Heart right ventricle (tissue), 16 donors: ENCODE data around the gene GH1. TPM values are rescaled to one million over a fixed set of nuclear protein-coding genes. Genes with fewer than 3 reads are reported as not detected.
A peak's percentile ranks its signal among the peaks of the same experiment; 100 is the strongest.
"Not testable (repeated sequence)": the region's sequence is repeated elsewhere in the genome, so short reads cannot be mapped to it uniquely, and the experiment has no call there.

Source experiments
- ATAC-seq, 8 donors: fragments of 200-7000 bp; cut with Tn5 transposase; one replicate each; pipeline ENCODE4 v1.9.1; 2020; ENCODE audit warnings: mild to moderate bottlenecking in 8 of 8, moderate library complexity in 8 of 8, moderate number of reproducible peaks in 1 of 8
- DNase-seq, 2 donors: peaks; one replicate each; pipeline ENCODE4 v3.0.0-alpha.2; 2020
- H3K27ac ChIP-seq, 10 donors: fragments of 200-600 bp; sonication (generic) in 2 of 10; one replicate each; pipeline versions ENCODE4 v1.5.0 to v1.8.0; 2020 to 2022; ENCODE audit warnings: mild to moderate bottlenecking in 3 of 10
- H3K27me3 ChIP-seq, 7 donors: fragments of 200-600 bp; one replicate each; pipeline ENCODE4 v1.8.0; 2021 to 2022; ENCODE audit warnings: mild to moderate bottlenecking in 2 of 7
- H3K36me3 ChIP-seq, 9 donors: fragments of 200-600 bp; sonication (generic) in 1 of 9; one replicate each; pipeline versions ENCODE4 v1.5.0 to v1.8.0; 2020 to 2022; ENCODE audit warnings: mild to moderate bottlenecking in 2 of 9
- H3K4me1 ChIP-seq, 9 donors: fragments of 200-600 bp; sonication (generic) in 1 of 9; one replicate each; pipeline versions ENCODE4 v1.5.0 to v1.8.0; 2020 to 2022; ENCODE audit warnings: mild to moderate bottlenecking in 4 of 9
- H3K4me3 ChIP-seq, 10 donors: fragments of 200-600 bp; sonication (generic) in 2 of 10; one replicate each; pipeline versions ENCODE4 v1.5.0 to v1.8.0; 2020 to 2022; ENCODE audit warnings: mild to moderate bottlenecking in 7 of 10, moderate library complexity in 2 of 10
- H3K9me3 ChIP-seq, 11 donors: fragments of 200-600 bp in 10 of 11; sonication (generic) in 2 of 11; one replicate each; pipeline versions ENCODE4 v1.5.0 to v1.8.0; 2013 to 2022; ENCODE audit warnings: mild to moderate bottlenecking in 2 of 11, control low read depth in 1 of 11, moderate library complexity in 1 of 11
- CTCF ChIP-seq, 9 donors: fragments of 200-600 bp; sonication (generic) in 2 of 9; IDR thresholded peaks; one replicate each; pipeline versions ENCODE4 v1.5.0 to v1.8.0; 2021 to 2022; ENCODE audit warnings: antibody characterized with exemption in 9 of 9, mild to moderate bottlenecking in 5 of 9, moderate library complexity in 1 of 9
- WGBS, 2 donors: extraction: QIAGEN DNeasy Blood & Tissue Kit; methylation state at CpG; one replicate each; pipeline ENCODE4 v1.1.7; 2013; ENCODE audit warnings: inconsistent platforms in 1 of 2; 5-methylcytosine and 5-hydroxymethylcytosine counted together
- intact Hi-C, 10 donors: fragments of 100-400 bp; cut with DNase I; formaldehyde crosslinking; loops; one replicate each; pipeline versions ENCODE4 v1.11.1 to v1.14.2; 2022
- polyA plus RNA-seq, 2 donors: library from polyadenylated mRNA; stranded (reverse); fragments of 200-250 nt; gene quantifications; one replicate each; pipeline ENCODE4 v1.2.3, GENCODE V29; 2013
- total RNA-seq, 10 donors: library from RNA; stranded (reverse); fragmentation: NEBNext Ultra II Directional in 3 of 10; extraction: Animal tissue kit (Norgen Biotek cat#: 25700) in 3 of 10; gene quantifications; one replicate each; pipeline versions ENCODE4 v1.2.1 to v1.2.4, GENCODE V29; 2021 to 2023
- donor health status: Arrhythmogenic right ventricular cardiomyopathy.
- donor health status: ischemic (EF 13 %, LVEDD 7.1; RV severe dilation, severe dysfunction).
- donor health status: healthy with polysubstance abuse.
- donor health status: DM: no; HTN: yes; CAD: no.
- donor health status: DM: no; HTN: no; CAD: no.
- donor health status: ischemic (EF 25% LVEDD 6.9; RV normal size, moderate dysfunction).
- donor health status: ischemic (EF 25% LVEDD 5.7; RV mildly dilated, moderate dysfunction).
- donor health status: healthy.
- donor health status: DM: yes; HTN: yes; CAD: no.
- donor health status: Ischemic cardiomyopathy.
- donor health status: ischemic (EF 35%, LVEDD 5.7; RV mildly dilated, moderate dysfunction).
- donor health status: nonischemic (EF 11% LVEDD 7.7; RV severe dilation, severe dysfunction).
- donor health status: DM: yes; HTN: yes; CAD: no.
- donor health status: PGD.
- donor health status: ischemic (EF 29% LVEDD 5.4; RV normal size, mild dysfunction).
- donor health status: nonischemic (EF 23%, LVEDD 6.1; RV moderate dilation, normal function).

The GH1 gene
- total and polyA plus RNA-seq, 12 donors: not detected

- 65 to 68% methylated on average over 15 of the region's 15 CpGs for WGBS, 2 donors
- no peaks in the 10 kb centered on the region for H3K4me1 ChIP-seq
- no peaks in the 10 kb centered on the region for H3K36me3 ChIP-seq
- DNase-seq: no peak
- TF ChIP-seq CTCF (IDR thresholded peaks at IDR 0.05): no peak
- no peaks in the 10 kb centered on the region for H3K9me3 ChIP-seq
- H3K27ac ChIP-seq: no peak within 1 kb of the TSS
- H3K27me3 ChIP-seq: peaks cover 0 to 14% (median 8%) of the 10 kb centered on the region in 7 donors
- intact Hi-C loops: loop anchor here in 8 of 10 donors (5.0 to 10.0 kb wide), 6 partner anchors 114 to 374 kb away; partner anchors contain the start of genes ERN1 (in 5 of the 8) and ICAM2 (in 1 of the 8)
- no peak for ATAC-seq
- H3K4me3 ChIP-seq: no peak within 1 kb of the TSS
Measured at GRCh38 chr17:63911041-63911635, 7.5 kb downstream of the GH1 start, which contains the start of gene CSHL1. Gene CSHL1 (minus strand): TSS chr17:63911258. CDS start chr17:63911196, 62 bp downstream.

GRCh38 chr17:63910096-63910495 lies 8.5 kb downstream of the GH1 start:
- H3K4me3 ChIP-seq: no peak overlapping the region
- no peak overlapping the region for H3K27ac ChIP-seq
- H3K4me1 ChIP-seq: no peaks in the 10 kb centered on the region
- no peaks in the 10 kb centered on the region for H3K9me3 ChIP-seq
- intact Hi-C loops: loop anchor here in 8 of 10 donors (5.0 to 10.0 kb wide), 6 partner anchors 115 to 375 kb away; partner anchors contain the start of genes ERN1 (in 5 of the 8) and ICAM2 (in 1 of the 8)
- WGBS, 2 donors: 77 to 81% methylated on average over 14 of the region's 14 CpGs
- TF ChIP-seq CTCF (IDR thresholded peaks at IDR 0.05): no peak
- ATAC-seq (no peak), DNase-seq (no peak)
- no peaks in the 10 kb centered on the region for H3K36me3 ChIP-seq
- H3K27me3 ChIP-seq: peaks cover 0 to 14% (median 8%) of the 10 kb centered on the region in 7 donors

GRCh38 chr17:63909586-63909985 lies 9.1 kb downstream of the GH1 start:
- not testable (repeated sequence) for H3K9me3 ChIP-seq, ATAC-seq, H3K27ac ChIP-seq, H3K4me1 ChIP-seq, H3K36me3 ChIP-seq, H3K4me3 ChIP-seq, DNase-seq
- intact Hi-C loops: loop anchor here in 1 of 10 donors (10.0 kb wide), 1 partner anchor 375 kb away; no protein-coding TSS in a partner anchor
- WGBS, 2 donors: 89 to 91% methylated on average over 10 of the region's 10 CpGs
- peaks cover 0 to 14% (median 8%) of the 10 kb centered on the region in 7 donors for H3K27me3 ChIP-seq

GRCh38 chr17:63907161-63907778 lies 11.4 kb downstream of the GH1 start:
- ATAC-seq: not testable (repeated sequence)
- peak in 3 of 9 donors; percentile 10 to 12 (median 11) for TF ChIP-seq CTCF (IDR thresholded peaks at IDR 0.05)

GRCh38 chr17:63904796-63905195 lies 13.8 kb downstream of the GH1 start:
- not testable (repeated sequence) for H3K4me3 ChIP-seq, ATAC-seq, DNase-seq, H3K27me3 ChIP-seq, H3K27ac ChIP-seq, H3K9me3 ChIP-seq, H3K4me1 ChIP-seq, H3K36me3 ChIP-seq
- 92% methylated on average over 8 of the region's 8 CpGs for WGBS, 2 donors
- intact Hi-C loops: loop anchor here in 2 of 10 donors (5.0 to 10.0 kb wide), 2 partner anchors 228 to 380 kb away; partner anchors contain the start of gene ERN1 (in 1 of the 2)

More at GRCh38 chr17:63907161-63907778, 11.4 kb downstream of the GH1 start:
- 54 to 56% methylated on average over 10 of the region's 12 CpGs for WGBS, 2 donors
- not testable (repeated sequence) for H3K4me1 ChIP-seq, DNase-seq, H3K4me3 ChIP-seq, H3K27ac ChIP-seq, H3K36me3 ChIP-seq, H3K9me3 ChIP-seq
- intact Hi-C loops: loop anchor here in 1 of 10 donors (10.0 kb wide), 1 partner anchor 378 kb away; no protein-coding TSS in a partner anchor
- peaks cover 0 to 14% (median 8%) of the 10 kb centered on the region in 7 donors for H3K27me3 ChIP-seq
